NCI-H1092 treated with DMSO at 0.1 percent for 48 hours (cell line): ENCODE measurements around the gene PFKP.
"Not testable (repeated sequence)": the region's sequence is repeated elsewhere in the genome, so short reads cannot be mapped to it uniquely, and the experiment has no call there.

Experiments
- DNase-seq: peaks from one replicate; lab custom pipeline; 2025; lab: John Stamatoyannopoulos, UW

PFKP gene

GRCh38 chr10:3159152-3159551 is 91.8 kb downstream of the PFKP start:
- DNase-seq: no peak

- DNase-seq: no peak
Measured at GRCh38 chr10:3162533-3162932, 95.2 kb downstream of the PFKP start.

GRCh38 chr10:3163879-3164278 is 96.5 kb downstream of the PFKP start:
- no peak for DNase-seq

GRCh38 chr10:3165196-3165595 is 97.8 kb downstream of the PFKP start:
- no peak for DNase-seq

- no peak for DNase-seq
Measured at GRCh38 chr10:3166496-3167290, 99.3 kb downstream of the PFKP start.

- DNase-seq: no peak
Measured at GRCh38 chr10:3167611-3168330, 100.4 kb downstream of the PFKP start.

GRCh38 chr10:3169271-3169670 is 101.9 kb downstream of the PFKP start:
- DNase-seq: no peak

- no peak for DNase-seq
Measured at GRCh38 chr10:3169673-3170072, 102.3 kb downstream of the PFKP start.

GRCh38 chr10:3171488-3171887 is 104.1 kb downstream of the PFKP start:
- DNase-seq: not testable (repeated sequence)

GRCh38 chr10:3172081-3172445 is 104.7 kb downstream of the PFKP start:
- DNase-seq: no peak

- DNase-seq: peak; percentile 99
Measured at GRCh38 chr10:3172446-3173170, 105.3 kb downstream of the PFKP start, which contains the start of gene PITRM1. TSS of gene PITRM1 (minus strand) at chr10:3172782. CDS start at chr10:3172772, 10 bp downstream.

GRCh38 chr10:3173171-3173878 is 106.0 kb downstream of the PFKP start:
- DNase-seq: no peak

GRCh38 chr10:3178042-3178441 is 110.7 kb downstream of the PFKP start:
- DNase-seq: no peak

- DNase-seq: no peak
Measured at GRCh38 chr10:3179174-3179573, 111.8 kb downstream of the PFKP start.

GRCh38 chr10:3180355-3181025 is 113.1 kb downstream of the PFKP start:
- no peak for DNase-seq

GRCh38 chr10:3185386-3185785 is 118.0 kb downstream of the PFKP start:
- DNase-seq: no peak

- DNase-seq: no peak
Measured at GRCh38 chr10:3186368-3186767, 119.0 kb downstream of the PFKP start.
